GM19438 (cell line): ENCODE data around the gene NUCKS1.

Experiments used
- ATAC-seq: cut with Tn5 transposase; IDR thresholded peaks from one replicate; pipeline ENCODE4 v1.9.1; 2021; ENCODE audit warnings: low read depth; ENCODE audit not compliant: unreplicated experiment

Gene NUCKS1

DNA sequence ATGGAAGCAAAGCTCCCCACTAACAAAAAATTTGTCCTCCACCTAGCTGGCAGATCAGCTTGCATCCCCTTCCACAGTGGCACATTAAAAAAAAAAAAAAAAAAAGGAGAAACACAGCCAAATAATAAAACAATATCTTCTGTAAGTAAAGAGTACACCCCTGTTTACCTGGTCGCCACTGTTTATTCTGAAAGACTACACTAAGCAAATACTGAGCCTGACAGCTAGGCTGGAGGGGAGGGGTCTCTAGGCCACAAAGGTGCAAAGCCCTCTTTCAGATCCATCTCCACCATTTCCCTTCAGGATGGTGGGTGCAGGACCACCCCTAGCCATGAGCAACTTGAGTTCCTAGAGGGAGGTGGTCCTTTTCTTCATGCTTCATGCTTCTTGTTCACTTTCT, 46.9 kb downstream of the NUCKS1 start:
- no peak for ATAC-seq

DNA sequence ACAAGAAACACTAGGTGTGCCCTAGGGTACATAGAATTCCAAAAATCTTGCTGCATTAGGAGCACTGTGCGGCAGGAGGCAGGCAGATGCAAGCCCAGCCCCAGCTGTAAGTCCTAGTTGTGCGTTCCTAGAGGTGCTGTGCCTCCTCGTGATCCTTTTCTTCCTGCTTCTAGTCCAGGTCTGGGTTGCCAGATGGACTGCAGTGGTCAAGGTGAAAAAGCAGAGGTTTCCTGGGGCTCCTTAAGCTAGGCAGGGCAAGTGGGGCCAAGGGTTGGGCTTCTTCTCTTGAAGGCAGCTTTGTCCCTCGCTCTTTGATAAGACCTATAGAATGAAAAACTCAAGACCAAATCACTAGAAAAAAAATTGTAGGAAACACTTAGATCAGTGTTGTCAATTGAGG, 48.1 kb downstream of the NUCKS1 start:
- no peak for ATAC-seq

- ATAC-seq: no peak
Observed at GRCh38 chr1:205701420-205701819, 48.6 kb downstream of the NUCKS1 start.

- ATAC-seq: no peak
Observed at GRCh38 chr1:205700865-205701401, 49.0 kb downstream of the NUCKS1 start.

- ATAC-seq: no peak
Observed at GRCh38 chr1:205699416-205699815, 50.6 kb downstream of the NUCKS1 start.

DNA sequence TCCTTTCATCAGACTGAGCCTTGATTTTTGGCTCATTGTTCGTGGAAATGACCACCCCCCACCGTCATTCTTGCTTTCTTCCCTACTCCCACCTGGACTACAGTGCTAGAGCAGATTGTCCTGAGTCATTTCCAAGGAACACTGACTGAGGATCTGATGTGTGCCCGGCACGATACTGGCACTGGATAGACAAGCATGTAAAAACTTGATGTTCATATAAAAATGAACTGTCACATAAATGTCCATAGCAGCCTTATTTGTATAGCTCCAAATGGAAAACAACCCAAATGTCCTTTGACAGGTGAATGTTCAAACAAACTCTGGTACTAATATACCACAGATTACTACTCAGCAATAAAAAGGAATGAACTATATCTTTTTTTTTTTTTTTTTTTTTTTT, 51.1 kb downstream of the NUCKS1 start:
- no peak for ATAC-seq

DNA sequence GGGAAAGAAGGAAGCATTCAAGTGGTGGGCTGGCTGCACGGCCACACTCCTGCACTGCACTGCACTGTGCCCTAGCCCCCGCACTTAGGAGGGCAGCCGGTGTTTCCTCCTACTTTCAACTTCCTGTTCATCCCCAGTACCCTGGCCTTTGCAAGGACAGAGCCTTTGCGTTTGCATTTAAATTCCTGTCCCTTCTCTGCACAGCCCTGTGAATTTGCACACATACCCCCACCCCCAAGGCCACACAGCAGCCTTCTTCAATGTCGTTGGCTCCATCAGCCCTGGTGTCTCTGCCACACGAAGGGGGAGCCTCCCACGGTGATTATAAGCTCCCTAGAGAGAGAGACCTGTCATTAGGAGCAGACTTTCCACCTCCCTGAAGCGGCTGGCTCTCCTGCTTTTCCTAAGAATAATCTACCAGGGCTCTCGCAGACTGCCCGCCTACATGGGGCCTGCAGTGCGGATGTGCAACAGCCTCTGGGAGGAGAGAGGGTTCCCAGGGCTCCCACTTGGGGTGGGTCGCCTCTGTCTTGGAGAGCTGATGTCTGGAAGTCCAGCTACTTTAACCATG, 56.5 kb downstream of the NUCKS1 start:
- ATAC-seq: no peak

DNA sequence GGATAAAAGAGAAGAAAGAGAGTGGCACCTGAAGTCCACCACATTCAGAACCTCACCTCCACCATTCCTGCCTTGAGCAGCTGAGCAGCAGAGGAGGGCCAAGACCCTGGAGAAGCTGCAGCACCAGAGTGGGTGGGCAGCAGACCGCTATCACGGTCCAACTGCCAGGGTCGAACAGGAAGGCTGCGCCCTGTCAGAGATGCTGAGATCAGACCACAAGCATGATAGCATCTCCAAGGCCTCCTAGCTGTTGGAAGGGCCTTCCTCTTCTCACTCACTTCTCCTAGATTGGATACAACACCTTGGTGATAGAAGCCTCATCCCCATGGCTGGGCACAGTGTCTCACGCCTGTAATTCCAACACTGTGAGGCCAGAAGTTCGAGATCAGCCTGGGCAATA, 57.6 kb downstream of the NUCKS1 start:
- no peak for ATAC-seq

DNA sequence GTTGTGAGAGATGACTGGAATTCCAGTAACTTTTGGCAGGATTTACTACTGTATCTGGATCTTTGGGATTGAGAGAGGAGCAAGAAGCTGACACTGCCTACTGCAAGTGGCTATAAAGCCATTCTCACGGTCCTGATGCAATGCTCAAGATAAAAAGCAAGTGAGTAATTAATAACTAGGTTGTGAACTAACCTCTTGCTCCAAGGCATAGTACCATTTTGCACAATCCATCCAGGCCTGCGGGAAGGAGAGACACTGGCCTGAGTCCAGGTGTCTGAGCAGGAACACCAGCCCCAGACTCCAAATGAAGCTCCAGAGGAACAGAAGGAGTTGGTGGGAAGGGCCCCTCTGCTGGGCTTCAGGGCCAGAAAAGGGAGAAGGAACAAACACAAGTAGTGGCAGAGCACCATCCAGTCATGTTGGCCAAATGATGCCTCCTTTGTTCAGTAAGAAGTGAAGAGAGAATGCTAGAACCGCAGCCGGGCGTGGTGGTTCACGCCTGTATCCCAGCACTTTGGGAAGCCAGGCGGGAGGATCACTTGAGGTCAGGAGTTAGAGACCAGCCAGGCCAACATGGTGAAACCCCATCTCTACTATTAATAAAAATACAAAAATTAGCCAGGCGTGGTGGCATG, 59.7 kb downstream of the NUCKS1 start:
- no peak for ATAC-seq

DNA sequence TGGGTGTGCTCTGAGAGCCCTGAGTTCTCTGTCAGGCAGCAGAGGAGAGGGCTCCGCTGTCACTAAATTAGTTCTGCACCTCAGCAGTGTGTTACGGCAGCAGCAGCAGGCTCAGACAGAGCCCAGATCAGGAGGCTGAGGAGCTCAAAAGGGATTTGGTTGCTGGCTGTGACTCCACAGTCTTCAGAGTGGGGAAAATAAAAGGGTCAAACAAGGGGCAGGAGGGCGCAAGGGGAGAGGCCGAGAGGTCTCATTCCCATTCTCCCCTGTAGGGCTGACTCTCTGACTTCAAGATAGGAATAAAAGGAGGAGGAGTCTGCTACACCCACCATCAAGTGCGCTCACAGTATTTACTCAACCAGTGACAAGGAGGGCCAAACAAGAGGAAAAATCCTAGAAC, 60.5 kb downstream of the NUCKS1 start:
- ATAC-seq: no peak

DNA sequence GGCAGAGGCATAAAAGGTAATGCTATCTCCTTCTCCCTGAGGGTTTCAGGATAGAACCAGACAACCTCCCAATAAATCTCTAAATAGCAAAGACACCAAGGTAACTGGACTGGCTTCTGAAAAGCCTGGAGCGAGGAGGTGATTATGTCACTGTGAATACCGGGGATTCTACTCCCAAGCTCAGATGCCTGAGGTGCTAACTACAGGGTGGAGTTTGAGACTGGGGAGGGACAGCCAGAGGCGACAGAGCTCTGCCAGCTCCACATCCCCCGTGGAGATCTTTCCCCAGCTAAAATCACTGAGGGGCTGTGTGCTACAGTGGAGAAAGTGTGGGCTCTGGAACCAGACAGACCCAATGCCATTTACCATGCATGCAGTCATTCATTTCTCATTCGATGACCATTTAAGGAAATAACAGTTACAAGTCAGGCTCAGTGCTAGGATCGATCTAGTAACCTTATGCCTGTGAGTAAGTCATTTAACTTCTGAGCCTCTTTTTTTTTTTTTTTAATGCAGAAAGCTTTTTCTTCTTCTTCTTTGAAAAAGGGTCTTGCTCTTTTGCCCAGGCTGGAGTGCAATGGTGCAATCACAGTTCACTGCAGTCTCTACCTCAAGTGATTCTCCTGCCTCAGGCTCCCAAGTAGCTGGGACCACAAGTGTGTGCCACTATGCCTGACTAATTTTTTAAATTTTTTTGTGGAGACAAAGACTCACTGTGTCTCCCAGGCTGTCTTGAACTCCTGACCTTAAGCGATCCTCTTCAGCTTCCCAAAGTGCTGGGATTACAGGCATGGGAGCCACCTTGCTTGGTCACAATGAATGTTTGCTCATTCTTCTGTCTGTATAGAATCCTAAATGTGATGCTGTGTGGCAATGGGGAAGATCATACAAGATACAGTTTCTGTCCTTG, 61.6 kb downstream of the NUCKS1 start:
- ATAC-seq: no peak

DNA sequence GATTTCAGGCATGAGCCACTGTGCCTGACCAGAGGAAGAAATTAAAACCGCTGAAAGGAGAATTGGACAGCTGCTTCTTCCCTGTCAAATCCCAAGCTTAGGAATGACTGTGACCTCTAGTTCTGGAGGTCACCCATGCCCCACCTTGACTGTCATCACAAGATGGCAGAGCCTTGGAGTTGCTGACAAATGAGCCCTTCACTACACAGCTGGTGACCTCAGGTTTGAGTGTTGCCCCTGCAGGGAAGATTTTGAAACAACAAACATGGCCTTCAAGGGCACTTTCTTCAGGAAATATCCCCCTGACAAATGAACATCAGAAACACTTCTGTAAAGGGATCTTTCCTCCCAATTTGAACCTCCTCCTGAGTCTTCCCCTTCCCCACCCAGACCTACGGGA, 62.7 kb downstream of the NUCKS1 start:
- ATAC-seq: no peak

DNA sequence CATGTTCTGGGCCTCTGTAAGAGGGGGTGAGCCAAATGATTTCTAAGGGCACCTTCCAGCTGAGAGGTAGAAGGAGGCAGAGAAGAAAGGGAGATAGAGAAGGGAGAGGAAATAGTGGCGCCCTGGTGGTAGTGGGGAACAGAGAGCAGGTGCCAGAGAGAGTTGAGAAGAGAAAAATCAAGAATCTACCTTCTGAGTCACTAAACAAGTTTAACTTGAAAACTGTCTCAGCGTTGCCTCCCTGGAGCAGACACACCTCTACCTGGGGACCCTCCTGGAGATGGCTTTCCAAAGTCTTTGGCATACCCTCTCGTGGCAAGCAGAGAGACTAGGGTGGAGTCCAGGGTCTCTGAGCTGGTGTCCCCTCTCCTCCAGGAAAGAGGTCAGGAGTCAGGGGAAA, 68.6 kb downstream of the NUCKS1 start:
- no peak for ATAC-seq

GRCh38 chr1:205680073-205680851, 69.7 kb downstream of the NUCKS1 start, which contains the start of gene SLC45A3:
SLC45A3 (minus strand) TSS chr1:205680509; CDS start chr1:205664656, 15,853 bp downstream.
- no peak for ATAC-seq

GRCh38 chr1:205678286-205679111, 71.5 kb downstream of the NUCKS1 start:
- no peak for ATAC-seq

DNA sequence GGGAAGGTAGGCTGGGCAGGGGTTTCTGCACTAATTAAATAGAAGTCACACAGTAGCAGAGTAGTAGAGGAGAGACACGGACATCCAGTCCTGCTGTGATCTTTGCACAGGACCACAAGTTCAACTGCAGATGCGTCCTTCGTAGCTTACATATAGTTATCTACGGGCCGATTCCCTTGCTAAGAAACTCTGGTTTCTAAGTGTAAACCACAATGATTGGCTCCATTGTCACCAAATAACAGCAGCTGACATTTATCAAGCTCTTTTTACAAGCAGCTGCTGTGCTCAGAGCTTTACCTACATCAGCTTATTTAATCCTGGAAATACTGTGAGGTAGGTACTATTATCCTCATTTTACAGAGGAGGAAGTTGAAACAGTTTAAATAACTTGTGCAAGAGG, 72.8 kb downstream of the NUCKS1 start:
- no peak for ATAC-seq

DNA sequence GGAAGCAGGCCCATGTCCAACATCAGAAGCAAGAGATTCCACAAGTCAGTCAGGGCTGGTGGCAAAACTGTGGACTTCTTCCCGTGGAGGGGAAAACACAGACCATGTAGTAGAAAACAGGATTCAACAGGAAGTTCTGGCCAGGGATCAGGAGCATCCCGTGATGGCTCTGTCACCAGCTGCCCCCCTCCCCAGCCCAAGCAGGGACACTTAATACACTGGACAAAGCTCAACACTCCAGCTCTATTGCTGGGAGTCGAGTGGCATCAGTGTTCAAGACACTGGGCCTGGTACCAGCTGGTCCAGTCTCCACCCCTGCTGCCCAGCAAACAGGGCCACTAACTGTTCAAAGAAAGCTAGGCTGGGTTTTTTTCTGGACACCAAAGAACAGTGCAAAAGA, 73.4 kb downstream of the NUCKS1 start:
- no peak for ATAC-seq

DNA sequence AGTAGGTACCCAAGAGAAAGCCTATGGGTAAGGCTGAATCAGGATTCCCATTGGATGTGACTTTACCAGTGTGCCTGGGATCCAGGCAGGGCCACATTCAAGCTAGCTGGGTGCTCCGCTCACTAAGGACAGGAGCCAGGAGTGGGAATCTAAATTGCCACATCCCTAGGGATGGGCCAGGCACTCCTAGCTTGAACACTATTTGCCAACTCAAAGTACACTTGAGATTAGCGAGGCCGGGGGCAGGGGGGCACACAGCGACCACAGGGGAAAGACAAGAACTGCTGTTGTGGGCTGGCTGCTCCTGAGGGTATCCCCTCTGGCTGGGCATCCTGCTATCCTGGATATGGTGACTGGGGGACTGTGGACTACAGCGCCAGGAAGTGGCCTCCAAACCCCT, 74.0 kb downstream of the NUCKS1 start:
- ATAC-seq: no peak

- ATAC-seq: no peak
Observed at GRCh38 chr1:205675247-205675646, 74.7 kb downstream of the NUCKS1 start.

DNA sequence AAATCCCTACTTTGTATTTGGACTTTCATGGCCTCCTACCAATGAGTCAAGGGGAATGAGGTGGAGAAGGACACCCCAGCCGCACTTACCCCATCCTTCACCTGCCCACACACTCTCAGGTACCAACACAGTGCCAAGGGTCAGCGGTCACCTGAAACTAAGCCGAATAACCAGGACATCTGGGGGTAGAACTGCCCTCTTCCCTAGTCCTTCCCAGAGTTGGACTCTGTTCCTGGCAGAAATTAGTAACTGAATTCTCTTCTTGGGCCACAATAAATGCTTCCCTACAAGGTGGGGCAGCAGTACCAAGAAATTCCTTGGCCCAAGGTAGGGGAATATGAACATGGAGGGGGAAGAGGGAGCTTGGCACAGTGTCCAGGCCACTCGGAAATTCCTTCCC, 77.0 kb downstream of the NUCKS1 start:
- ATAC-seq: no peak
